Fibroblast of lung (primary cell): ENCODE measurements around the gene UST.

Experiments used
- EZH2 ChIP-seq: IDR thresholded peaks from 2 replicates; pipeline ENCODE4 v1.5.1; 2012; ENCODE audit warnings: low read length, control low read depth, mild to moderate bottlenecking; ENCODE audit errors: missing control alignments
- TF ChIP-seq, protein P1 (sequence below), 2 donors: IDR thresholded peaks in 1 of 2; conservative IDR thresholded peaks in 1 of 2; 1 replicate in 1 of 2; 2 replicates in 1 of 2; pipeline ENCODE4 v1.5.1; 2011 to 2012; ENCODE audit warnings: low read length in 2 of 2, control low read depth in 1 of 2, inconsistent platforms in 1 of 2, low read depth in 1 of 2, mild to moderate bottlenecking in 1 of 2

GRCh38 chr6:148885925-148886845 is 139.4 kb downstream of the UST start:
- TF ChIP-seq EZH2: no peak
- TF ChIP-seq, protein P1, sequence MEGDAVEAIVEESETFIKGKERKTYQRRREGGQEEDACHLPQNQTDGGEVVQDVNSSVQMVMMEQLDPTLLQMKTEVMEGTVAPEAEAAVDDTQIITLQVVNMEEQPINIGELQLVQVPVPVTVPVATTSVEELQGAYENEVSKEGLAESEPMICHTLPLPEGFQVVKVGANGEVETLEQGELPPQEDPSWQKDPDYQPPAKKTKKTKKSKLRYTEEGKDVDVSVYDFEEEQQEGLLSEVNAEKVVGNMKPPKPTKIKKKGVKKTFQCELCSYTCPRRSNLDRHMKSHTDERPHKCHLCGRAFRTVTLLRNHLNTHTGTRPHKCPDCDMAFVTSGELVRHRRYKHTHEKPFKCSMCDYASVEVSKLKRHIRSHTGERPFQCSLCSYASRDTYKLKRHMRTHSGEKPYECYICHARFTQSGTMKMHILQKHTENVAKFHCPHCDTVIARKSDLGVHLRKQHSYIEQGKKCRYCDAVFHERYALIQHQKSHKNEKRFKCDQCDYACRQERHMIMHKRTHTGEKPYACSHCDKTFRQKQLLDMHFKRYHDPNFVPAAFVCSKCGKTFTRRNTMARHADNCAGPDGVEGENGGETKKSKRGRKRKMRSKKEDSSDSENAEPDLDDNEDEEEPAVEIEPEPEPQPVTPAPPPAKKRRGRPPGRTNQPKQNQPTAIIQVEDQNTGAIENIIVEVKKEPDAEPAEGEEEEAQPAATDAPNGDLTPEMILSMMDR (conservative IDR thresholded peaks at IDR 0.05 in 1 of 2, IDR thresholded peaks at IDR 0.05 in 1 of 2; ENCODE audit: low read depth in 1 of 2, low read length in 2 of 2): no peak
